Osteoblast (primary cell): ENCODE data around the gene IMP3. TPM values are rescaled to one million over a fixed set of nuclear protein-coding genes. Genes with fewer than 3 reads are reported as not detected.

Experiments
- DNase-seq: peaks from one replicate; pipeline ENCODE4 v3.0.0; 2011; ENCODE audit warnings: low spot score, mixed read lengths; ENCODE audit not compliant: insufficient read length; ENCODE audit errors: missing footprints
- H2AFZ ChIP-seq: 2 replicates; pipeline ENCODE4 v1.6.0; 2011; ENCODE audit warnings: mild to moderate bottlenecking, low read length
- H3K27ac ChIP-seq: 2 replicates; pipeline ENCODE4 v1.5.1; 2011; ENCODE audit warnings: mild to moderate bottlenecking, low read depth, low read length, moderate library complexity
- H3K27me3 ChIP-seq: 2 replicates; pipeline ENCODE4 v1.6.0; 2012; ENCODE audit warnings: mild to moderate bottlenecking, control low read depth, inconsistent platforms, low read length, moderate library complexity; ENCODE audit not compliant: insufficient read depth
- H3K36me3 ChIP-seq: 2 replicates; pipeline ENCODE4 v1.5.1; 2011; ENCODE audit warnings: mild to moderate bottlenecking, low read length, control low read depth, moderate library complexity; ENCODE audit not compliant: insufficient read depth
- H3K4me1 ChIP-seq: 2 replicates; pipeline ENCODE4 v1.5.1; 2011; ENCODE audit warnings: mild to moderate bottlenecking, low read length, control low read depth, moderate library complexity; ENCODE audit not compliant: insufficient read depth
- H3K4me2 ChIP-seq: 2 replicates; pipeline ENCODE4 v1.6.0; 2011; ENCODE audit warnings: mild to moderate bottlenecking, low read length; ENCODE audit not compliant: insufficient read depth
- H3K4me3 ChIP-seq: fragments of 200-600 bp; sonication (generic); 3 replicates; pipeline ENCODE4 v1.5.1; 2012; ENCODE audit warnings: mild to moderate bottlenecking, low read length, inconsistent platforms; ENCODE audit not compliant: insufficient read depth
- H3K79me2 ChIP-seq: 2 replicates; pipeline ENCODE4 v1.6.0; 2012; ENCODE audit warnings: mild to moderate bottlenecking, low read length, control low read depth, inconsistent platforms; ENCODE audit not compliant: insufficient read depth
- H3K9me3 ChIP-seq: 2 replicates; pipeline ENCODE4 v1.5.1; 2011; ENCODE audit warnings: low read depth, low read length, control low read depth
- H4K20me1 ChIP-seq: 2 replicates; pipeline ENCODE4 v1.6.0; 2012; ENCODE audit warnings: mild to moderate bottlenecking, low read length, control low read depth; ENCODE audit not compliant: insufficient read depth
- CTCF ChIP-seq: IDR thresholded peaks from 2 replicates; pipeline ENCODE4 v1.5.1; 2011; ENCODE audit warnings: mild to moderate bottlenecking, low read depth, low read length, moderate library complexity; ENCODE audit errors: extremely low read depth
- total RNA-seq: library from RNA; depleted of rRNA; stranded (reverse); fragments of >200 nt; gene quantifications from 2 replicates; pipeline ENCODE4 v1.2.3, GENCODE V29; 2012

Gene IMP3
- total RNA-seq, 1 donor: 64.4 TPM

- Histone ChIP-seq H3K27ac (peak overlapping the region; percentile 96), H3K79me2 (peaks cover 58% of the 10 kb centered on the region), H3K36me3 (peaks cover 32% of the 10 kb centered on the region), H3K4me2 (peak overlapping the region; percentile 82), H3K27me3 (no peaks in the 10 kb centered on the region), H4K20me1 (peaks cover 32% of the 10 kb centered on the region), H2AFZ (peak overlapping the region; percentile 45), H3K4me1 (peaks cover 27% of the 10 kb centered on the region), H3K9me3 (no peaks in the 10 kb centered on the region), H3K4me3 (peak overlapping the region; percentile 59)
- DNase-seq: peak; percentile 99
- TF ChIP-seq CTCF: no peak
These were observed 21.2 kb upstream of the IMP3 start for GRCh38 chr15:75661100-75661755.

- no peak overlapping the region for H3K4me2 ChIP-seq
- peaks cover 42% of the 10 kb centered on the region for H3K36me3 ChIP-seq
- H3K9me3 ChIP-seq: no peaks in the 10 kb centered on the region
- DNase-seq: peak; percentile 86
- H3K79me2 ChIP-seq: peaks cover 70% of the 10 kb centered on the region
- H3K4me3 ChIP-seq: no peak overlapping the region
- no peaks in the 10 kb centered on the region for H3K27me3 ChIP-seq
- H2AFZ ChIP-seq: no peak overlapping the region
- peaks cover 20% of the 10 kb centered on the region for H3K4me1 ChIP-seq
- peak overlapping the region; percentile 96 for H3K27ac ChIP-seq
- H4K20me1 ChIP-seq: peaks cover 43% of the 10 kb centered on the region
- no peak for TF ChIP-seq CTCF
These were observed 20.1 kb upstream of the IMP3 start for GRCh38 chr15:75659928-75660645.

- H3K4me3 ChIP-seq: no peak overlapping the region
- peaks cover 48% of the 10 kb centered on the region for H3K36me3 ChIP-seq
- H3K27me3 ChIP-seq: no peaks in the 10 kb centered on the region
- no peak overlapping the region for H3K27ac ChIP-seq
- peak; percentile 69 for DNase-seq
- peaks cover 51% of the 10 kb centered on the region for H4K20me1 ChIP-seq
- no peaks in the 10 kb centered on the region for H3K9me3 ChIP-seq
- no peak overlapping the region for H3K4me2 ChIP-seq
- peaks cover 20% of the 10 kb centered on the region for H3K4me1 ChIP-seq
- no peak for TF ChIP-seq CTCF
- no peak overlapping the region for H2AFZ ChIP-seq
- H3K79me2 ChIP-seq: peaks cover 74% of the 10 kb centered on the region
These were observed 19.2 kb upstream of the IMP3 start for GRCh38 chr15:75659141-75659771.

GRCh38 chr15:75656813-75657212, 16.8 kb upstream of the IMP3 start:
- no peak overlapping the region for H3K4me2 ChIP-seq
- TF ChIP-seq CTCF: no peak
- H3K36me3 ChIP-seq: peaks cover 51% of the 10 kb centered on the region
- H3K9me3 ChIP-seq: no peaks in the 10 kb centered on the region
- H3K4me3 ChIP-seq: no peak overlapping the region
- H4K20me1 ChIP-seq: peaks cover 74% of the 10 kb centered on the region
- H2AFZ ChIP-seq: no peak overlapping the region
- H3K4me1 ChIP-seq: peaks cover 28% of the 10 kb centered on the region
- H3K27me3 ChIP-seq: no peaks in the 10 kb centered on the region
- H3K27ac ChIP-seq: no peak overlapping the region
- H3K79me2 ChIP-seq: peaks cover 83% of the 10 kb centered on the region
- DNase-seq: no peak
